Hepatocyte (in vitro differentiated cells): ENCODE data around the gene MRTFB. TPM values are rescaled to one million over a fixed set of nuclear protein-coding genes. Genes with fewer than 3 reads are reported as not detected.

Experiments
- DNase-seq: peaks from one replicate; pipeline ENCODE4 v3.0.0-alpha.2; 2016; ENCODE audit warnings: low spot score
- H2AFZ ChIP-seq: fragments of 200-600 bp; sonication (generic); 2 replicates; pipeline ENCODE4 v1.6.0; 2016; ENCODE audit warnings: antibody characterized with exemption, mild to moderate bottlenecking
- H3K27ac ChIP-seq: fragments of 200-600 bp; sonication (generic); 2 replicates; pipeline ENCODE4 v1.5.1; 2016; ENCODE audit warnings: mild to moderate bottlenecking
- H3K27me3 ChIP-seq: fragments of 200-600 bp; sonication (generic); 2 replicates; pipeline ENCODE4 v1.6.1; 2016
- H3K36me3 ChIP-seq: fragments of 200-600 bp; sonication (generic); replicated peaks from 2 replicates; pipeline ENCODE4 v1.5.1; 2016; ENCODE audit warnings: low read depth; ENCODE audit not compliant: insufficient read depth
- H3K4me1 ChIP-seq: fragments of 200-600 bp; sonication (generic); 2 replicates; pipeline ENCODE4 v1.5.1; 2016; ENCODE audit warnings: mild to moderate bottlenecking, moderate library complexity; ENCODE audit not compliant: insufficient read depth
- H3K4me2 ChIP-seq: fragments of 200-600 bp; sonication (generic); 2 replicates; pipeline ENCODE4 v1.6.0; 2016
- H3K4me3 ChIP-seq: fragments of 200-600 bp; sonication (generic); 2 replicates; pipeline ENCODE4 v1.5.1; 2016; ENCODE audit warnings: mild to moderate bottlenecking
- H3K79me2 ChIP-seq: fragments of 200-600 bp; sonication (generic); 2 replicates; pipeline ENCODE4 v1.6.0; 2017; ENCODE audit warnings: mild to moderate bottlenecking
- H3K9me2 ChIP-seq: fragments of 200-600 bp; sonication (generic); replicated peaks from 2 replicates; pipeline ENCODE4 v1.6.0; 2017; ENCODE audit warnings: mild to moderate bottlenecking; ENCODE audit not compliant: insufficient read depth
- H3K9me3 ChIP-seq: fragments of 200-600 bp; sonication (generic); 2 replicates; pipeline ENCODE4 v1.5.1; 2016; ENCODE audit warnings: low read depth, mild to moderate bottlenecking
- H4K20me1 ChIP-seq: fragments of 200-600 bp; sonication (generic); 2 replicates; pipeline ENCODE4 v1.6.0; 2016; ENCODE audit warnings: mild to moderate bottlenecking; ENCODE audit not compliant: insufficient read depth, poor library complexity, severe bottlenecking
- CTCF ChIP-seq: fragments of 200-600 bp; sonication (generic); IDR thresholded peaks from 2 replicates; pipeline ENCODE4 v1.5.1; 2016; ENCODE audit warnings: antibody characterized with exemption, mild to moderate bottlenecking; ENCODE audit not compliant: poor library complexity
- EZH2 ChIP-seq: fragments of 200-600 bp; sonication (generic); IDR thresholded peaks from 2 replicates; pipeline ENCODE4 v1.6.1; 2016; ENCODE audit warnings: antibody characterized with exemption, mild to moderate bottlenecking, borderline replicate concordance
- EZH2phosphoT487 ChIP-seq: fragments of 200-600 bp; sonication (generic); IDR thresholded peaks from one replicate; pipeline ENCODE4 v1.6.1; 2018; ENCODE audit warnings: antibody characterized with exemption, mild to moderate bottlenecking, low read depth, moderate library complexity; ENCODE audit not compliant: unreplicated experiment, severe bottlenecking
- WGBS: methylation state at CpG from one replicate; pipeline ENCODE4 v1.1.6; 2016; ENCODE audit warnings: low lambda C conversion rate; ENCODE audit errors: missing lambda C conversion rate; 5-methylcytosine and 5-hydroxymethylcytosine counted together
- polyA plus RNA-seq: library from polyadenylated mRNA; unstranded; fragments of >200 nt; fragmentation: Nextera tagmentation; extraction: Ambion mirVana; gene quantifications from 2 replicates; pipeline ENCODE4 v1.2.1, GENCODE V29; 2016
- total RNA-seq: library from RNA; depleted of rRNA; stranded (reverse); fragments of >200 nt; gene quantifications from 2 replicates; pipeline ENCODE4 v1.2.3, GENCODE V29; 2014

MRTFB gene
- total and polyA plus RNA-seq, 2 experiments from 2014 or later, result 10.9 to 27.9 TPM

- Histone ChIP-seq H3K9me3 (no peaks in the 10 kb centered on the region), H4K20me1 (no peaks in the 10 kb centered on the region), H3K4me3 (peak overlapping the region; percentile 65), H2AFZ (no peak overlapping the region), H3K79me2 (no peaks in the 10 kb centered on the region), H3K4me2 (peak overlapping the region; percentile 71), H3K27me3 (no peaks in the 10 kb centered on the region), H3K4me1 (no peaks in the 10 kb centered on the region), H3K9me2 (no peaks in the 10 kb centered on the region), H3K36me3 (no peaks in the 10 kb centered on the region), H3K27ac (no peak overlapping the region)
- 65% methylated on average over 5 of the region's 5 CpGs for WGBS
- no peak for DNase-seq
- TF ChIP-seq EZH2 (no peak), CTCF (no peak), EZH2phosphoT487 (no peak)
These were observed 213.3 kb downstream of the MRTFB start for GRCh38 chr16:14284371-14284770.

GRCh38 chr16:14284930-14285512, 213.9 kb downstream of the MRTFB start:
- peak overlapping the region; percentile 84 for H2AFZ ChIP-seq
- H3K4me1 ChIP-seq, result no peaks in the 10 kb centered on the region
- no peaks in the 10 kb centered on the region for H4K20me1 ChIP-seq
- no peaks in the 10 kb centered on the region for H3K9me2 ChIP-seq
- no peaks in the 10 kb centered on the region for H3K9me3 ChIP-seq
- peak overlapping the region; percentile 71 for H3K4me2 ChIP-seq
- no peaks in the 10 kb centered on the region for H3K27me3 ChIP-seq
- no peaks in the 10 kb centered on the region for H3K36me3 ChIP-seq
- under 1% methylated on average over 23 of the region's 23 CpGs for WGBS
- TF ChIP-seq EZH2phosphoT487 (no peak), CTCF (peak; percentile 60)
- peak; percentile 77 for DNase-seq
- peak overlapping the region; percentile 78 for H3K27ac ChIP-seq
- no peaks in the 10 kb centered on the region for H3K79me2 ChIP-seq
- peak overlapping the region; percentile 65 for H3K4me3 ChIP-seq

GRCh38 chr16:14285513-14286367, 214.6 kb downstream of the MRTFB start:
- no peaks in the 10 kb centered on the region for H3K9me2 ChIP-seq
- peak overlapping the region; percentile 84 for H2AFZ ChIP-seq
- peak; percentile 95 for DNase-seq
- TF ChIP-seq EZH2 (no peak), EZH2phosphoT487 (no peak), CTCF (no peak)
- peak overlapping the region; percentile 77 for H3K4me2 ChIP-seq
- H3K27ac ChIP-seq, result peak overlapping the region; percentile 78
- H3K4me3 ChIP-seq, result peak overlapping the region; percentile 65
- 2% methylated on average over 71 of the region's 72 CpGs for WGBS
- no peaks in the 10 kb centered on the region for H3K79me2 ChIP-seq
- no peaks in the 10 kb centered on the region for H4K20me1 ChIP-seq
- H3K4me1 ChIP-seq, result no peaks in the 10 kb centered on the region
- no peaks in the 10 kb centered on the region for H3K36me3 ChIP-seq
- no peaks in the 10 kb centered on the region for H3K9me3 ChIP-seq
- H3K27me3 ChIP-seq, result no peaks in the 10 kb centered on the region
